HEK293 (cell line): ENCODE measurements around the gene BORCS6.
A peak's percentile ranks its signal among the peaks of the same experiment; 100 is the strongest.

ENCODE experiments used
- FEZF1 ChIP-seq: fragments of 450-650 bp; formaldehyde crosslinking; IDR thresholded peaks from 2 replicates; pipeline ENCODE4 v1.5.1; 2016; ENCODE audit warnings: missing biosample characterization, missing genetic modification characterization
- GLIS1 ChIP-seq: fragments of 450-650 bp; formaldehyde crosslinking; IDR thresholded peaks from 2 replicates; pipeline ENCODE4 v1.5.1; 2016; ENCODE audit warnings: missing biosample characterization, missing genetic modification characterization
- HOXA7 ChIP-seq: sonication (generic); formaldehyde crosslinking; IDR thresholded peaks from 2 replicates; pipeline ENCODE4 v1.8.1; 2022; ENCODE audit warnings: missing genetic modification reagents, borderline replicate concordance
- REPIN1 ChIP-seq: fragments of 450-650 bp; formaldehyde crosslinking; IDR thresholded peaks from 2 replicates; pipeline ENCODE4 v1.5.1; 2017; ENCODE audit warnings: missing biosample characterization, missing genetic modification characterization, low read depth
- ZEB2 ChIP-seq: fragments of 450-650 bp; formaldehyde crosslinking; IDR thresholded peaks from 2 replicates; pipeline ENCODE4 v1.5.1; 2016; ENCODE audit warnings: missing biosample characterization, missing genetic modification characterization
- ZFHX2 ChIP-seq: fragments of 450-650 bp; formaldehyde crosslinking; conservative IDR thresholded peaks from 2 replicates; pipeline ENCODE4 v1.5.1; 2016; ENCODE audit warnings: missing biosample characterization, missing genetic modification characterization
- ZFP3 ChIP-seq: fragments of 450-650 bp; formaldehyde crosslinking; IDR thresholded peaks from 2 replicates; pipeline ENCODE4 v1.5.1; 2016; ENCODE audit warnings: low read depth, missing biosample characterization, missing genetic modification characterization
- ZNF133 ChIP-seq: fragments of 450-650 bp; formaldehyde crosslinking; IDR thresholded peaks from 2 replicates; pipeline ENCODE4 v1.5.1; 2016; ENCODE audit warnings: missing biosample characterization, missing genetic modification characterization
- ZNF16 ChIP-seq: fragments of 450-650 bp; formaldehyde crosslinking; IDR thresholded peaks from 2 replicates; pipeline ENCODE4 v1.5.1; 2016; ENCODE audit warnings: low read depth, missing biosample characterization, missing genetic modification characterization
- ZNF169 ChIP-seq: fragments of 450-650 bp; formaldehyde crosslinking; IDR thresholded peaks from 2 replicates; pipeline ENCODE4 v1.5.1; 2016; ENCODE audit warnings: missing biosample characterization, missing genetic modification characterization
- ZNF24 ChIP-seq: fragments of 450-650 bp; formaldehyde crosslinking; IDR thresholded peaks from 2 replicates; pipeline ENCODE4 v1.5.1; 2016; ENCODE audit warnings: missing biosample characterization, missing genetic modification characterization
- ZNF341 ChIP-seq: fragments of 450-650 bp; formaldehyde crosslinking; IDR thresholded peaks from 2 replicates; pipeline ENCODE4; 2016; ENCODE audit warnings: low read depth, missing biosample characterization, missing genetic modification characterization
- ZNF350 ChIP-seq: fragments of 450-650 bp; formaldehyde crosslinking; IDR thresholded peaks from 2 replicates; pipeline ENCODE4 v1.5.0; 2017; ENCODE audit warnings: missing biosample characterization, mild to moderate bottlenecking, missing genetic modification characterization
- ZNF658 ChIP-seq: fragments of 450-650 bp; formaldehyde crosslinking; IDR thresholded peaks from 2 replicates; pipeline ENCODE4; 2016; ENCODE audit warnings: missing biosample characterization, missing genetic modification characterization
- ZNF843 ChIP-seq: fragments of 450-650 bp; formaldehyde crosslinking; IDR thresholded peaks from 2 replicates; pipeline ENCODE4 v1.5.1; 2016; ENCODE audit warnings: missing biosample characterization, missing genetic modification characterization
- ZXDB ChIP-seq: fragments of 450-650 bp; formaldehyde crosslinking; IDR thresholded peaks from 2 replicates; pipeline ENCODE4 v1.5.1; 2016; ENCODE audit warnings: missing biosample characterization, missing genetic modification characterization
- TF ChIP-seq, protein P1 (sequence below): fragments of 450-650 bp; formaldehyde crosslinking; IDR thresholded peaks from 2 replicates; pipeline ENCODE4 v1.5.1; 2016; ENCODE audit warnings: missing biosample characterization, missing genetic modification characterization
- TF ChIP-seq, protein P2 (sequence below): fragments of 450-650 bp; formaldehyde crosslinking; IDR thresholded peaks from 2 replicates; pipeline ENCODE4 v1.5.1; 2016; ENCODE audit warnings: missing biosample characterization, missing genetic modification characterization
- TF ChIP-seq, protein P3 (sequence below): fragments of 450-650 bp; formaldehyde crosslinking; conservative IDR thresholded peaks from 2 replicates; pipeline ENCODE4 v1.5.1; 2016; ENCODE audit warnings: low read depth, missing biosample characterization, missing genetic modification characterization
- TF ChIP-seq, protein P4 (sequence below): fragments of 450-650 bp; formaldehyde crosslinking; IDR thresholded peaks from 2 replicates; pipeline ENCODE4 v1.5.1; 2016; ENCODE audit warnings: missing biosample characterization, missing genetic modification characterization
- TF ChIP-seq, protein P5 (sequence below): fragments of 450-650 bp; formaldehyde crosslinking; IDR thresholded peaks from 2 replicates; pipeline ENCODE4 v1.5.1; 2016; ENCODE audit warnings: missing biosample characterization, missing genetic modification characterization, borderline replicate concordance
- TF ChIP-seq, protein P6 (sequence below): fragments of 450-650 bp; formaldehyde crosslinking; IDR thresholded peaks from 2 replicates; pipeline ENCODE4 v1.5.1; 2016; ENCODE audit warnings: missing biosample characterization, missing genetic modification characterization
- TF ChIP-seq, protein P7 (sequence below): fragments of 450-650 bp; formaldehyde crosslinking; IDR thresholded peaks from 2 replicates; pipeline ENCODE4 v1.5.1; 2016; ENCODE audit warnings: missing biosample characterization, missing genetic modification characterization

The BORCS6 gene

DNA sequence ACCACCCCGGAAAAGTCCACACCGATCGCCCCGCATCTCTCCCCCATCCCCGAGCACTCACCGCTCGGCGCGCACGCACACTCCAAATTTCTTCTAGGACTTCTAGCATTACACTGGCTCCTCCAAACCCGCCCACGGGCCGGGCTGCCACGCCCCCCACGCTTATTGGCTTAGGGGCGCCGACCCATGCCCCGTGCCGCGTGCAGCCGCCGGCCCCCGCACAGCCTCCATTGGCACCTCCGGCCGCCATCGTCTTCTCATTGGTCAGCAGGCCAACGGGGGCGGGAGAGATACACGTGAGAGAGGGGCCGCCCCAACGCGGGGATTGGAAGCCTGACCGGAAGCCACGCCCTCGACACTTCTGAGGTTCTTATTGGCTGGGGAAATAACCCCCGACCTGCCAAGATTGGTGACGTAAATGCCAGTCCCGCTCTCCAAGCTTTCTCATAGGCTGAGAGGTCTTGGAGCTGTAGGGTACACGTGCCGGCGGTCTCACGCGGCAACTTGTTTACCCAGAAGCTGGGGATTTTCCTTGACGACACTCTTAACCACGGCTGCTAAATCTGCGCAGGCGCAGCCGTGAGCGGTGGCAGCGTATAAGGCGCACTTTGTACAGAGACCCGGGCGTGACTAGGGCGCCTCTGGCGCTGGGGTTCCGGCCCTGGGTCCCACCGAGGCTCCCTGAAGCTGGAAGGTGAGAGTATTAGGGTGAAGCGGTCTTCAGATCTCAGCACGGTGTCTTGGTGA, 33.6 kb downstream of the BORCS6 start (continued):
- TF ChIP-seq, protein P1, sequence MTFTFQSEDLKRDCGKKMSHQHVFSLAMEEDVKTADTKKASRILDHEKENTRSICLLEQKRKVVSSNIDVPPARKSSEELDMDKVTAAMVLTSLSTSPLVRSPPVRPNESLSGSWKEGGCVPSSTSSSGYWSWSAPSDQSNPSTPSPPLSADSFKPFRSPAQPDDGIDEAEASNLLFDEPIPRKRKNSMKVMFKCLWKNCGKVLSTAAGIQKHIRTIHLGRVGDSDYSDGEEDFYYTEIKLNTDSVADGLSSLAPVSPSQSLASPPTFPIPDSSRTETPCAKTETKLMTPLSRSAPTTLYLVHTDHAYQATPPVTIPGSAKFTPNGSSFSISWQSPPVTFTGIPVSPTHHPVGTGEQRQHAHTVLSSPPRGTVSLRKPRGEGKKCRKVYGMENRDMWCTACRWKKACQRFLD (tag by site-specific recombination): no peak
- TF ChIP-seq ZNF341: no peak
- TF ChIP-seq ZEB2 (tag by site-specific recombination): peak; percentile 51; the same call in 1 of the 2 replicates
- TF ChIP-seq ZFHX2 (tag by site-specific recombination): peak; percentile 99
- TF ChIP-seq ZNF24 (tag by site-specific recombination): no peak
- no peak for TF ChIP-seq ZNF133 (tag by site-specific recombination)
- TF ChIP-seq, protein P2, sequence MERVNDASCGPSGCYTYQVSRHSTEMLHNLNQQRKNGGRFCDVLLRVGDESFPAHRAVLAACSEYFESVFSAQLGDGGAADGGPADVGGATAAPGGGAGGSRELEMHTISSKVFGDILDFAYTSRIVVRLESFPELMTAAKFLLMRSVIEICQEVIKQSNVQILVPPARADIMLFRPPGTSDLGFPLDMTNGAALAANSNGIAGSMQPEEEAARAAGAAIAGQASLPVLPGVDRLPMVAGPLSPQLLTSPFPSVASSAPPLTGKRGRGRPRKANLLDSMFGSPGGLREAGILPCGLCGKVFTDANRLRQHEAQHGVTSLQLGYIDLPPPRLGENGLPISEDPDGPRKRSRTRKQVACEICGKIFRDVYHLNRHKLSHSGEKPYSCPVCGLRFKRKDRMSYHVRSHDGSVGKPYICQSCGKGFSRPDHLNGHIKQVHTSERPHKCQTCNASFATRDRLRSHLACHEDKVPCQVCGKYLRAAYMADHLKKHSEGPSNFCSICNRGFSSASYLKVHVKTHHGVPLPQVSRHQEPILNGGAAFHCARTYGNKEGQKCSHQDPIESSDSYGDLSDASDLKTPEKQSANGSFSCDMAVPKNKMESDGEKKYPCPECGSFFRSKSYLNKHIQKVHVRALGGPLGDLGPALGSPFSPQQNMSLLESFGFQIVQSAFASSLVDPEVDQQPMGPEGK (tag by site-specific recombination): peak; percentile 94
- TF ChIP-seq, protein P3, sequence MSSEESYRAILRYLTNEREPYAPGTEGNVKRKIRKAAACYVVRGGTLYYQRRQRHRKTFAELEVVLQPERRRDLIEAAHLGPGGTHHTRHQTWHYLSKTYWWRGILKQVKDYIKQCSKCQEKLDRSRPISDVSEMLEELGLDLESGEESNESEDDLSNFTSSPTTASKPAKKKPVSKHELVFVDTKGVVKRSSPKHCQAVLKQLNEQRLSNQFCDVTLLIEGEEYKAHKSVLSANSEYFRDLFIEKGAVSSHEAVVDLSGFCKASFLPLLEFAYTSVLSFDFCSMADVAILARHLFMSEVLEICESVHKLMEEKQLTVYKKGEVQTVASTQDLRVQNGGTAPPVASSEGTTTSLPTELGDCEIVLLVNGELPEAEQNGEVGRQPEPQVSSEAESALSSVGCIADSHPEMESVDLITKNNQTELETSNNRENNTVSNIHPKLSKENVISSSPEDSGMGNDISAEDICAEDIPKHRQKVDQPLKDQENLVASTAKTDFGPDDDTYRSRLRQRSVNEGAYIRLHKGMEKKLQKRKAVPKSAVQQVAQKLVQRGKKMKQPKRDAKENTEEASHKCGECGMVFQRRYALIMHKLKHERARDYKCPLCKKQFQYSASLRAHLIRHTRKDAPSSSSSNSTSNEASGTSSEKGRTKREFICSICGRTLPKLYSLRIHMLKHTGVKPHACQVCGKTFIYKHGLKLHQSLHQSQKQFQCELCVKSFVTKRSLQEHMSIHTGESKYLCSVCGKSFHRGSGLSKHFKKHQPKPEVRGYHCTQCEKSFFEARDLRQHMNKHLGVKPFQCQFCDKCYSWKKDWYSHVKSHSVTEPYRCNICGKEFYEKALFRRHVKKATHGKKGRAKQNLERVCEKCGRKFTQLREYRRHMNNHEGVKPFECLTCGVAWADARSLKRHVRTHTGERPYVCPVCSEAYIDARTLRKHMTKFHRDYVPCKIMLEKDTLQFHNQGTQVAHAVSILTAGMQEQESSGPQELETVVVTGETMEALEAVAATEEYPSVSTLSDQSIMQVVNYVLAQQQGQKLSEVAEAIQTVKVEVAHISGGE: peak; percentile 96
- TF ChIP-seq ZNF16 (tag by site-specific recombination): no peak
- TF ChIP-seq, protein P4, sequence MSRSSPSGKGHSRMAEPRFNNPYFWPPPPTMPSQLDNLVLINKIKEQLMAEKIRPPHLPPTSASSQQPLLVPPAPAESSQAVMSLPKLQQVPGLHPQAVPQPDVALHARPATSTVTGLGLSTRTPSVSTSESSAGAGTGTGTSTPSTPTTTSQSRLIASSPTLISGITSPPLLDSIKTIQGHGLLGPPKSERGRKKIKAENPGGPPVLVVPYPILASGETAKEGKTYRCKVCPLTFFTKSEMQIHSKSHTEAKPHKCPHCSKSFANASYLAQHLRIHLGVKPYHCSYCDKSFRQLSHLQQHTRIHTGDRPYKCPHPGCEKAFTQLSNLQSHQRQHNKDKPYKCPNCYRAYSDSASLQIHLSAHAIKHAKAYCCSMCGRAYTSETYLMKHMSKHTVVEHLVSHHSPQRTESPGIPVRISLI: no peak
- no peak for TF ChIP-seq FEZF1
- TF ChIP-seq ZFP3 (tag by site-specific recombination): no peak
- no peak for TF ChIP-seq ZNF350 (tag by site-specific recombination)
- no peak for TF ChIP-seq ZXDB (tag by site-specific recombination)
- TF ChIP-seq, protein P5, sequence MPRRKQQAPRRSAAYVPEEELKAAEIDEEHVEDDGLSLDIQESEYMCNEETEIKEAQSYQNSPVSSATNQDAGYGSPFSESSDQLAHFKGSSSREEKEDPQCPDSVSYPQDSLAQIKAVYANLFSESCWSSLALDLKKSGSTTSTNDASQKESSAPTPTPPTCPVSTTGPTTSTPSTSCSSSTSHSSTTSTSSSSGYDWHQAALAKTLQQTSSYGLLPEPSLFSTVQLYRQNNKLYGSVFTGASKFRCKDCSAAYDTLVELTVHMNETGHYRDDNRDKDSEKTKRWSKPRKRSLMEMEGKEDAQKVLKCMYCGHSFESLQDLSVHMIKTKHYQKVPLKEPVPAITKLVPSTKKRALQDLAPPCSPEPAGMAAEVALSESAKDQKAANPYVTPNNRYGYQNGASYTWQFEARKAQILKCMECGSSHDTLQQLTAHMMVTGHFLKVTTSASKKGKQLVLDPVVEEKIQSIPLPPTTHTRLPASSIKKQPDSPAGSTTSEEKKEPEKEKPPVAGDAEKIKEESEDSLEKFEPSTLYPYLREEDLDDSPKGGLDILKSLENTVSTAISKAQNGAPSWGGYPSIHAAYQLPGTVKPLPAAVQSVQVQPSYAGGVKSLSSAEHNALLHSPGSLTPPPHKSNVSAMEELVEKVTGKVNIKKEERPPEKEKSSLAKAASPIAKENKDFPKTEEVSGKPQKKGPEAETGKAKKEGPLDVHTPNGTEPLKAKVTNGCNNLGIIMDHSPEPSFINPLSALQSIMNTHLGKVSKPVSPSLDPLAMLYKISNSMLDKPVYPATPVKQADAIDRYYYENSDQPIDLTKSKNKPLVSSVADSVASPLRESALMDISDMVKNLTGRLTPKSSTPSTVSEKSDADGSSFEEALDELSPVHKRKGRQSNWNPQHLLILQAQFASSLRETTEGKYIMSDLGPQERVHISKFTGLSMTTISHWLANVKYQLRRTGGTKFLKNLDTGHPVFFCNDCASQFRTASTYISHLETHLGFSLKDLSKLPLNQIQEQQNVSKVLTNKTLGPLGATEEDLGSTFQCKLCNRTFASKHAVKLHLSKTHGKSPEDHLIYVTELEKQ: no peak
- TF ChIP-seq HOXA7 (CRISPR knock-in tag): no peak
- TF ChIP-seq ZNF169 (tag by site-specific recombination): no peak
- no peak for TF ChIP-seq ZNF843 (tag by site-specific recombination)
- no peak for TF ChIP-seq REPIN1 (tag by site-specific recombination)
- TF ChIP-seq ZNF658 (tag by site-specific recombination): no peak
- TF ChIP-seq, protein P6, sequence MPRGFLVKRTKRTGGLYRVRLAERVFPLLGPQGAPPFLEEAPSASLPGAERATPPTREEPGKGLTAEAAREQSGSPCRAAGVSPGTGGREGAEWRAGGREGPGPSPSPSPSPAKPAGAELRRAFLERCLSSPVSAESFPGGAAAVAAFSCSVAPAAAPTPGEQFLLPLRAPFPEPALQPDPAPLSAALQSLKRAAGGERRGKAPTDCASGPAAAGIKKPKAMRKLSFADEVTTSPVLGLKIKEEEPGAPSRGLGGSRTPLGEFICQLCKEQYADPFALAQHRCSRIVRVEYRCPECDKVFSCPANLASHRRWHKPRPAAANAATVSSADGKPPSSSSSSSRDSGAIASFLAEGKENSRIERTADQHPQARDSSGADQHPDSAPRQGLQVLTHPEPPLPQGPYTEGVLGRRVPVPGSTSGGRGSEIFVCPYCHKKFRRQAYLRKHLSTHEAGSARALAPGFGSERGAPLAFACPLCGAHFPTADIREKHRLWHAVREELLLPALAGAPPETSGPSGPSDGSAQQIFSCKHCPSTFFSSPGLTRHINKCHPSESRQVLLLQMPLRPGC: no peak
- TF ChIP-seq, protein P7, sequence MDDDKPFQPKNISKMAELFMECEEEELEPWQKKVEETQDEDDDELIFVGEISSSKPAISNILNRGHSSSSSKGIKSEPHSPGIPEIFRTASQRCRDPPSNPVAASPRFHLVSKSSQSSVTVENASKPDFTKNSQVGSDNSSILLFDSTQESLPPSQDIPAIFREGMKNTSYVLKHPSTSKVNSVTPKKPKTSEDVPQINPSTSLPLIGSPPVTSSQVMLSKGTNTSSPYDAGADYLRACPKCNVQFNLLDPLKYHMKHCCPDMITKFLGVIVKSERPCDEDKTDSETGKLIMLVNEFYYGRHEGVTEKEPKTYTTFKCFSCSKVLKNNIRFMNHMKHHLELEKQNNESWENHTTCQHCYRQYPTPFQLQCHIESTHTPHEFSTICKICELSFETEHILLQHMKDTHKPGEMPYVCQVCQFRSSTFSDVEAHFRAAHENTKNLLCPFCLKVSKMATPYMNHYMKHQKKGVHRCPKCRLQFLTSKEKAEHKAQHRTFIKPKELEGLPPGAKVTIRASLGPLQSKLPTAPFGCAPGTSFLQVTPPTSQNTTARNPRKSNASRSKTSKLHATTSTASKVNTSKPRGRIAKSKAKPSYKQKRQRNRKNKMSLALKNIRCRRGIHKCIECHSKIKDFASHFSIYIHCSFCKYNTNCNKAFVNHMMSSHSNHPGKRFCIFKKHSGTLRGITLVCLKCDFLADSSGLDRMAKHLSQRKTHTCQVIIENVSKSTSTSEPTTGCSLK (tag by site-specific recombination): no peak
- peak; percentile 74 for TF ChIP-seq GLIS1 (tag by site-specific recombination)
